Tibial nerve (tissue), 4 donors: ENCODE data around the gene CRTC3.

Source experiments
- CTCF ChIP-seq, 5 experiments: fragments of 200-600 bp in 3 of 5; fragments of 450-650 bp in 2 of 5; sonication (generic) in 3 of 5; IDR thresholded peaks; one replicate each; pipeline ENCODE4 v1.5.1; 2016 to 2019; ENCODE audit warnings: antibody characterized with exemption in 5 of 5, mild to moderate bottlenecking in 3 of 5, moderate library complexity in 2 of 5
- EP300 ChIP-seq, 2 donors: sonication (generic); formaldehyde crosslinking; IDR thresholded peaks; one replicate each; pipeline ENCODE4 v1.6.1; 2017; ENCODE audit warnings: antibody characterized with exemption in 2 of 2, mild to moderate bottlenecking in 1 of 2
- POLR2A ChIP-seq, 2 donors: fragments of 450-650 bp; IDR thresholded peaks; one replicate each; pipeline ENCODE4 v1.6.1; 2017; ENCODE audit warnings: antibody characterized with exemption in 2 of 2, mild to moderate bottlenecking in 2 of 2, moderate library complexity in 2 of 2

GRCh38 chr15:90497912-90498311, 31.8 kb upstream of the CRTC3 start:
- TF ChIP-seq POLR2A (IDR thresholded peaks at IDR 0.05) (no peak), CTCF (IDR thresholded peaks at IDR 0.05) (no peak), EP300 (IDR thresholded peaks at IDR 0.05) (no peak)
